KMS-11 (cell line): ENCODE results near the gene PKD1L1.
A peak's percentile ranks its signal among the peaks of the same experiment; 100 is the strongest.

Source experiments
- H2AFZ ChIP-seq: fragments of 200-600 bp; sonication (generic); 2 replicates; pipeline ENCODE4 v1.6.1; 2016; ENCODE audit warnings: antibody characterized with exemption, mixed run types, low read depth
- H3K27ac ChIP-seq: fragments of 200-600 bp; sonication (generic); 2 replicates; pipeline ENCODE4 v1.6.1; 2016; ENCODE audit warnings: mild to moderate bottlenecking, mixed run types
- H3K27me3 ChIP-seq: fragments of 200-600 bp; sonication (generic); 2 replicates; pipeline ENCODE4 v1.6.1; 2017; ENCODE audit warnings: mild to moderate bottlenecking, low read depth, mixed run types, moderate library complexity; ENCODE audit not compliant: insufficient read depth
- H3K36me3 ChIP-seq: fragments of 200-600 bp; sonication (generic); 2 replicates; pipeline ENCODE4 v1.6.1; 2017; ENCODE audit warnings: mild to moderate bottlenecking, mixed run types; ENCODE audit not compliant: insufficient read depth
- H3K4me1 ChIP-seq: fragments of 200-600 bp; sonication (generic); 2 replicates; pipeline ENCODE4 v1.6.1; 2016; ENCODE audit warnings: mild to moderate bottlenecking, low read depth, mixed run types; ENCODE audit not compliant: poor library complexity, severe bottlenecking
- H3K4me2 ChIP-seq: fragments of 200-600 bp; sonication (generic); 2 replicates; pipeline ENCODE4 v1.7.0; 2016; ENCODE audit warnings: mild to moderate bottlenecking, mixed run types
- H3K4me3 ChIP-seq: fragments of 200-600 bp; sonication (generic); IDR thresholded peaks from 2 replicates; pipeline ENCODE4 v1.6.1; 2017; ENCODE audit warnings: low read depth, low read length, mixed read lengths; ENCODE audit not compliant: insufficient read depth
- H3K79me2 ChIP-seq: fragments of 200-600 bp; sonication (generic); 2 replicates; pipeline ENCODE4 v1.6.1; 2016; ENCODE audit warnings: low read depth, mixed run types; ENCODE audit not compliant: insufficient read depth
- H3K9ac ChIP-seq: fragments of 200-600 bp; sonication (generic); 2 replicates; pipeline ENCODE4 v1.6.1; 2016; ENCODE audit warnings: mild to moderate bottlenecking, mixed run types
- H4K20me1 ChIP-seq: fragments of 200-600 bp; sonication (generic); 2 replicates; pipeline ENCODE4 v1.6.1; 2016; ENCODE audit warnings: mild to moderate bottlenecking, mixed run types; ENCODE audit not compliant: insufficient read depth
- TF ChIP-seq, protein P1 (sequence below): fragments of 200-600 bp; sonication (generic); conservative IDR thresholded peaks from 2 replicates; pipeline ENCODE4 v1.6.1; 2017; ENCODE audit warnings: low read depth, mild to moderate bottlenecking, antibody characterized with exemption, low read length, moderate library complexity, mixed read lengths

PKD1L1 gene

GRCh38 chr7:47948141-47948790 is at the start of gene PKD1L1:
TSS of gene PKD1L1 (minus strand) at chr7:47948466. CDS start at chr7:47948440, 26 bp downstream.
- no peak within 1 kb of the TSS for H3K4me2 ChIP-seq
- TF ChIP-seq, protein P1, sequence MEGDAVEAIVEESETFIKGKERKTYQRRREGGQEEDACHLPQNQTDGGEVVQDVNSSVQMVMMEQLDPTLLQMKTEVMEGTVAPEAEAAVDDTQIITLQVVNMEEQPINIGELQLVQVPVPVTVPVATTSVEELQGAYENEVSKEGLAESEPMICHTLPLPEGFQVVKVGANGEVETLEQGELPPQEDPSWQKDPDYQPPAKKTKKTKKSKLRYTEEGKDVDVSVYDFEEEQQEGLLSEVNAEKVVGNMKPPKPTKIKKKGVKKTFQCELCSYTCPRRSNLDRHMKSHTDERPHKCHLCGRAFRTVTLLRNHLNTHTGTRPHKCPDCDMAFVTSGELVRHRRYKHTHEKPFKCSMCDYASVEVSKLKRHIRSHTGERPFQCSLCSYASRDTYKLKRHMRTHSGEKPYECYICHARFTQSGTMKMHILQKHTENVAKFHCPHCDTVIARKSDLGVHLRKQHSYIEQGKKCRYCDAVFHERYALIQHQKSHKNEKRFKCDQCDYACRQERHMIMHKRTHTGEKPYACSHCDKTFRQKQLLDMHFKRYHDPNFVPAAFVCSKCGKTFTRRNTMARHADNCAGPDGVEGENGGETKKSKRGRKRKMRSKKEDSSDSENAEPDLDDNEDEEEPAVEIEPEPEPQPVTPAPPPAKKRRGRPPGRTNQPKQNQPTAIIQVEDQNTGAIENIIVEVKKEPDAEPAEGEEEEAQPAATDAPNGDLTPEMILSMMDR, result no peak
- H2AFZ ChIP-seq, result no peak within 1 kb of the TSS
- H3K4me3 ChIP-seq, result no peak within 1 kb of the TSS
- no peak within 1 kb of the TSS for H3K9ac ChIP-seq
- no peaks in the 10 kb centered on the region for H3K36me3 ChIP-seq
- no peaks in the 10 kb centered on the region for H3K79me2 ChIP-seq
- H4K20me1 ChIP-seq, result no peaks in the 10 kb centered on the region
- no peaks in the 10 kb centered on the region for H3K27me3 ChIP-seq
- peaks cover 9% of the 10 kb centered on the region for H3K4me1 ChIP-seq
- H3K27ac ChIP-seq, result no peak within 1 kb of the TSS

DNA sequence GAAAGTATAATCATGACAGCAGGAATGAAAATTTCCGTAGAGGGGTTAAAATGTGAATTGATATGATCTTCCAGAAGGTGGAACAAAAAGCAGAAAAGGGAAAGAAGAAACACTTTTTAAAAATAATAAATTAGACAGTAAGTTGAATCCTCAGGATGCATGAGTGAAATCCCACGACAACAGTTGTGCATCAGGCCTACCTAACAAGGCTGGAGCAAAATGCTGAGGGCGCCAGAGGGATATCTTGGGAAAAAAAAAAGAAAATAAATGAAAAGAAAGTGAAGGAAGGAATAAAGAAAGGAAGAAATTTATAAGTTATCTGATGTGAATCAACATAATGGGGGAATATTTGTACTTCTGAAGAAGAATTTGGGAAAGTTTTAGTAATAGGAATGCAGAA is 44.2 kb upstream of the PKD1L1 start:
- TF ChIP-seq, protein P1, result no peak
- H3K9ac ChIP-seq, result peak overlapping the region; percentile 59; the same call in 1 of the 2 replicates
- peaks cover 19% of the 10 kb centered on the region for H3K4me1 ChIP-seq
- H3K36me3 ChIP-seq, result no peaks in the 10 kb centered on the region
- H2AFZ ChIP-seq, result peak overlapping the region; percentile 47
- H3K4me2 ChIP-seq, result peak overlapping the region; percentile 38
- no peaks in the 10 kb centered on the region for H3K79me2 ChIP-seq
- no peak overlapping the region for H3K4me3 ChIP-seq
- peak overlapping the region; percentile 57 for H3K27ac ChIP-seq
- no peaks in the 10 kb centered on the region for H3K27me3 ChIP-seq
- H4K20me1 ChIP-seq, result no peaks in the 10 kb centered on the region

GRCh38 chr7:47991741-47992311 is 43.6 kb upstream of the PKD1L1 start:
- Histone ChIP-seq H3K4me3 (peak overlapping the region; percentile 21), H3K9ac (peak overlapping the region; percentile 59)

GRCh38 chr7:47991270-47991669 is 43.0 kb upstream of the PKD1L1 start:
- Histone ChIP-seq H3K4me2 (peak overlapping the region; percentile 38), H3K4me1 (peaks cover 19% of the 10 kb centered on the region), H3K36me3 (no peaks in the 10 kb centered on the region), H3K27me3 (no peaks in the 10 kb centered on the region), H3K27ac (peak overlapping the region; percentile 57), H3K4me3 (peak overlapping the region; percentile 21), H3K9ac (peak overlapping the region; percentile 59), H3K79me2 (no peaks in the 10 kb centered on the region), H2AFZ (peak overlapping the region; percentile 47), H4K20me1 (no peaks in the 10 kb centered on the region)
- TF ChIP-seq, protein P1, result no peak

More at GRCh38 chr7:47991741-47992311, 43.6 kb upstream of the PKD1L1 start:
- Histone ChIP-seq H3K27me3 (no peaks in the 10 kb centered on the region), H3K27ac (peak overlapping the region; percentile 57), H4K20me1 (no peaks in the 10 kb centered on the region), H3K4me2 (peak overlapping the region; percentile 38), H3K79me2 (no peaks in the 10 kb centered on the region), H3K4me1 (peaks cover 19% of the 10 kb centered on the region), H3K36me3 (no peaks in the 10 kb centered on the region), H2AFZ (peak overlapping the region; percentile 47)
- TF ChIP-seq, protein P1, result peak; percentile 51; the same call in 1 of the 2 replicates
